Fibroblast of upper back skin (primary cell): ENCODE results near the gene ING5.
A peak's percentile ranks its signal among the peaks of the same experiment; 100 is the strongest.

Source experiments
- DNase-seq: peaks from one replicate; pipeline ENCODE4 v3.0.0-alpha.2; 2013

Gene ING5

DNA sequence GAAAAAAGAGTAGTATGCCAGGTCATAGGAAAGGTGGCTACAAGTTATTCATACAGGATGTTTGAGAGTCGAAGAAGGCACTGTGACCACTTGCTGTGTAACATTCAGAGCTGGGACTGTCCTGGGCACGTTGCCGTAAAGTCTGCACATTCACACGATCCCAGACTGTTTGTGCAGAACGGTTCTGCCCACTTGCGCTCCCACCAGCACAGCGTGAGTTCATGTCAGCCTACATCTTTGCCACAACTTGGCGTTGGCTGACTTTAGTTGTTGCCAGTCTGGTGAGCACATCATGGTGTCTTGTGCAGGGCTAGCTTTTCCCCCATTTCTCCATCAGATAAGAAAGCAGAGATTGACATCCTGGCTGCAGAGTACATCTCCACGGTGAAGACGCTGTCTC is 7.0 kb downstream of the ING5 start:
- DNase-seq = no peak

DNA sequence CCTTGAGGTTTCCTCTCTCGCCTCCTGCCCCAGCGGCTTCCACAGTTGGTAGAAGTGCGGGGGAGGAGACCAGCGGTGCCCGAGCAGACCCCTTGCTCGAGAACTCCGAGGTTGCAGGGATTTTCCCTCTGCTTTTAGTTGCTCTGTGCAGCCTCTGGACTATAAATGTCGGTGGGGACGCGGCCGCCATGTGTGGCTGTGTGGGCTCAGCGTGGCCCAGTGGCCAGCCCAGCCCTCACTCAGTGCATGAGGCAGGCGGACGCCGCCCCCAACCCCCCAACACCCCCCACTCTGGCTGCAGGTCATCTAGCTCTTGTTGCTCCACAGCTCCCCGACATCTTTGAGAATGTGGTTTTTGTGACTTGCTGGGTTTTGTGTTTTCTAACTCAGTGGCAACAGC is 17.3 kb downstream of the ING5 start:
- DNase-seq = no peak

DNA sequence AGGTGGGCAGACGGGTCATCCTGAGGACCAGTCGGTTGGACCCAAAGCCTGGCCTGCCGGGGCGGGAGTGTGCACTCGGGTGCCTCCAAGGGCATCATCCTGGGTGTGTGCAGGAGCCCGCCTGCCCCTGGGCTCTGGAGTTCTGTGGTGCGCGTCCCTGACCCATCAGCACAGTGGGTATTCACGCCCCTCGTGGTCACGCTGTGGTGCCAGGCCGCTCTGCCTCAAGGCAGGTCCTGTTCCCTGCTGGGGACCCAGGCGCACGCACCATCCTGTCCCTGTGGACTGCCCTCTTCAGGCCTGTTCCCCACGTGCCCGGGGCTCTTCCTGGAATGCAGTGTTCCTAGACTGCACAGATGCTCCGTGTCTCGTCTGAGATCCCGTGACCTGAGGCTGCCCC is 18.3 kb downstream of the ING5 start:
- no peak for DNase-seq

DNA sequence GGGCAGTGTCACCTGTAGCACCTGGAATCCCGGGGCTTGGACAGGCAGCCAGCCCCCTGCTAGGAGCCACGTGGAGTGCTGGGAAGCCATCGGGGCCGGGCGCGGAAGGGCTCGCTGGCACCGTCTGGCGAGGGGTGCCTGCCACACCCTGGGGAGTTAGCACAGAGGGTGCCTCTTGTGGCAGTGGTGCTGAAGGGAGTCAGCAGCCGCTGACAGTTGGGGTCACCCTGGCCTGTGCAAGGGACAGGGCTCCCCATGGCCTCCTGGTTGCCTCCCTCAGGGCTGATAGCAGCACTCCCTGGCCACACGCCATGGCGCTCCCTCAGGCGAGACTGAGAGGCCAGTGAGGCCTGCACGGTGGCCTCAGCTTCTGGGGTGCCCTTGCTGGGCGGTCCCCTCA is 18.7 kb downstream of the ING5 start:
- no peak for DNase-seq

DNA sequence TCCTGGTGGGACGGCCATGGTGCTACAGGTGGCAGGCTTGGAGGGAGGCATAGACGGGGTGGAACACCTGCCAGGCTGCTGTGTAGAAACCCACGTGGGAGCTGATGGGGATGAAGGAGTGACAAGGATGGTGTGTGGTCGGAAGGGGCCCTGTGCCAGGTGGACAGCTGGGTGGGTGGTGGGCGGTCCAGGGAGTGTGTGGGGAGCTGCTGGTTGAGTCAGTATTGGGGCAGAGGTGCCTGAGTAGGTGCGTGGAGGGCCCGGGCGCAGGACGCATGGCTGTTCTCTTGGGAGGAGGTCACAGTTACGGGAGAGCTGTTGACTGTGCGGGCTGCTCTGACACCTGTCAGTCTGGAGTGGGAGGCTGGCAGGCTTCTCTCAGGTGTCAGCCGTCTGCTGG is 20.0 kb downstream of the ING5 start:
- DNase-seq = no peak

DNA sequence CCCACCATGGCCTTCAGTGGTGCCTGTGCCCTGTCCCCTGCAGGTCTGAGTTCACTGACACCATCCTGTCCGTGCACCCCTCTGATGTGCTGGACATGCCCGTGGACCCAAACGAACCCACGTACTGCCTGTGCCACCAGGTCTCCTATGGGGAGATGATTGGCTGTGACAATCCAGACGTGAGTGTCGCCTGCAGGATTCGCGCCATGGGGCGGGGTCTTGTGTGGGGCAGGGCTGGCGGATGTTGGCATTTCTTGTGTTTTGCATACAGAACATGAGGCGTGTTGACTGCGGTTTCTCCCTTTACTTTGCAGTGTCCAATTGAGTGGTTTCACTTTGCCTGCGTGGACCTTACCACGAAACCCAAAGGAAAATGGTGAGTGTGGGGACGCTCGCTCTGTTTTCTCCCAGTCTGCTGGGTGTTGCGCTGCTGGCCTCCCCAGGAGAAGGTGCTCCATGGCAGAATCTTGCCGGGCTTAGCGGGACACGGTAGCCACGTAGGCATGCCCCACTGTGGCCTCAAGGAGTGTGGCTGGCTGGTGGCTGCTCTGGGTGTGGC is 21.1 kb downstream of the ING5 start:
- DNase-seq = no peak

DNA sequence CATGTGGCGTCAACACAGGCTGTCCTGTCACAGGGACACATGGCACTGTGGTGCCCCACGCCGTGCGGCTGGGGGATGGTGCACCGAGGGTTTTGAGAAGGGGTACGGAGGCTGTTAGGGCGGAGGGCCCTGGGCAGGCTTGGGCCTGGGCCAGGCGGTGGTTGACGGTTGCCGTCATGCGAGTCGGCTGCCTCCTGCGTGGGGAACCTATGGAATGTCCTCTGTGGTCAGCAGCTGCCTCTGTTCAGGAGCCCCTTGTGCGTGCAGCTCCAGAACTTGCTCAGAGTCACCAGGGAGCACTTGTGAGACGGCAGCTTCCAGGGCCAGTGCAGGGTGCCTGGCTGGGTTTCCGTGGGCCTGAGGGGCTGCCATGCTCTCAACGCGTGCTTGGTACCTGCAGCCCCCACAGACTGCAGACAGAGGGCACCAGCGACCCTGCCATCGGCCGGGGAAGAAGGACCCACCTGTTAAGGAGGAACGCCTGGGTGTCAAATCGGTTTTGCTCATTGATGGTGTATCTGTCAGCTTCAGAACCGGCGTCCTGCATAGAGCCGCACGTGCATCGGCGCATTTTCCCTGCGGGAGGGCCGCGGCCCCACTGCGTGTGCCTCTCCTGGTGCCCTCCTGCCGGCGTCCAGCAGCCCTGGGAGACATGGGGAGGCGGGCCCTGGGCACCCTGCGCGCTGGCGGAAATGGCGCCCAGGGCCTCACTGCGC is 22.6 kb downstream of the ING5 start:
- DNase-seq = no peak

DNA sequence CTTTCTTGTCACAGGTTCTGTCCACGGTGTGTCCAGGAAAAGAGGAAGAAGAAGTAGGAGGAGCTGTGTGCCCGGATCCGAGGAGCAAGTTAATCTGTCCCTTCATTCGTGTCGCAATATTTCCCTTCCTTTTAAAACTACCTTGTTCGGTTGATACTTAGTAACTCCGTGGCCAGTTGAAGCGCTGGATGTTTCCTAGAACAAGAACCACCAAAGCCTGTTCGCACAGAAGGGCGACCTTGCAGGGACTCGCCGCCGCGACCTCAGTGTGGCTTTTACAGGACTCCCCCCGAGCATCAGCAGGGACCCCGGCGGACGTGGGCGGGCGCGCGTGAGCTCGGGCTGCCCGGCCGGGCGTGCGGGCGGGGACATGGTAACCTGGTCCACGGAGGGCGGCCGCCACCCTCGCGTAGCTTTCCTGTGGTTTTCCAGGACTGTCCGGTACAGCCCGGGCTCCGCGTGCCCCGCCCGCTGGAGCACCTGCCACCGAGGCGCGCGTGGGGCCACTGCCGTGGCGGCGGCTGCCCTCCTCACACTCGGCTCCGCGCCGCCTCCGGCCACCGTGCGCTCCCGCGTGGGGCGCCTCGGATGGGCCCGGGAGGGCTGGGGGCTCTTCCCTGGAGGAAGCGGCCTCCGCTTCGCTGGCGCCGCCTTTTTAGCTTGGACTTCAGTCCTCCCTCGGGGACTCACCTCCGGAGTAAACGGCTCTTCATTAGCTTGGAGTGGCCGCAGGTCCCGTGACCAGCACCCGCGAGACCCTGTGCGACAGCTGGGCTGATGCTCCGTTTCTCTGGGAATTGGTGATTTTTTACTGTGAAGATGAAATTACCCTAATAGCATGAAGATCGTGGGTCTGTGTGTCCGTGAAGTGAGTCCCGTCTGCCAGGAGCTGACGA is 23.4 kb downstream of the ING5 start:
- no peak for DNase-seq

DNA sequence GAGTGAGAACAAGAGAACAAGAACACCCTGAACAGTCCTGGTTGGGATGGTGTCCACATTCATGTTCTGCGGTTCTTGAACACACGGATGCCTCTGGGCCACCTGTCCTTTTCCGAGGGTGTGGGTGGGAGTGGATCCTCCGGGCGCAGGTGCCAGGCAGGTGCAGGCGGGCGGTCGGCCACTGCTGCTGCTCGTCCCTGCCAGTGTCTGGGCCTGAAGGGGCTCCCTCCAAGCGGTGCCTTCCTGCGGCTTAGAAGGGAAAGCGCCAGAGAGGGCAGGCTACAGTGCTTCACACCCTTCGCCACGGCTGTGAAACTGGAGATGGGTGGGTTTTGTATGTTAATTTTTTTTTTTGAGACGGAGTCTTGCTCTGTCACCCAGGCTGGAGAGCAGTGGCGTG is 24.6 kb downstream of the ING5 start:
- DNase-seq = no peak

DNA sequence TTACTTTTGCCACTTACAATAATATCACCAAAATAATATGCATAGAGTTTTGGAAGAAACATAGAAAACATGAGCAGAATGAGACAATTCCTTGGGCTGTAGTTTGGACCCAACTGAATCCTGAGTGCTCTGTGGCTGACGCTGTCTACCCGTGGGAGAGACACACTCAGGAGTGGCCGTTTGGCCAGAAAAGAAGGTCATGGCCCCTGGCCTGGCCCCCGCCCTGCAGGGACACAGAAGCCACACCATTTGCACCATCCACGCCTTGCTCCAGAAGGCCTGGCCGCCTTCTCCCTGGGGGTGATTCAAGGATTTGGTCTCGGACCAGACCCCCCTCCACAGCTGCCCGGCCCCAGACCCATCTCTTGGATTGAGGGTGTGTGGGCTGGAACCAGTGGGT is 26.2 kb downstream of the ING5 start:
- no peak for DNase-seq

DNA sequence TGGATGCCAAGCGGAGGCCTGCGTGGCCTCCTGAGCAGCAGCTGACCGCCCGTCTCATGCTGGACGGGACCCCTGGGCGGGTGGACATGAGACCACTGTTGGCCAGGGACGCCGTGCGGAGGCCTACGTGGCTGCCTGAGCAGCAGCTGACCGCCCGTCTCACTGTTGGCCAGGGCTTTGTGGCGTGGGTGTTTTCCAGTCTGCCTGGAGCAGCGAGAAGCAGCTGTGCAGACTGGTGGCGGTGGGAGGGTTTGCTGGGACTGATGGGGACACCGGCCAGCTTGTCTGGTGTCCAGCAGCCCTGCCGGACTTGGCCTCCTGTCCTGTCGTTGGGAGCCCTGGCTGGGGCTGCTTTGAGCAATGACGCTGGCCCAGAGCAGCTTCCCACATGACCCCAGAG is 26.8 kb downstream of the ING5 start:
- DNase-seq = no peak

DNA sequence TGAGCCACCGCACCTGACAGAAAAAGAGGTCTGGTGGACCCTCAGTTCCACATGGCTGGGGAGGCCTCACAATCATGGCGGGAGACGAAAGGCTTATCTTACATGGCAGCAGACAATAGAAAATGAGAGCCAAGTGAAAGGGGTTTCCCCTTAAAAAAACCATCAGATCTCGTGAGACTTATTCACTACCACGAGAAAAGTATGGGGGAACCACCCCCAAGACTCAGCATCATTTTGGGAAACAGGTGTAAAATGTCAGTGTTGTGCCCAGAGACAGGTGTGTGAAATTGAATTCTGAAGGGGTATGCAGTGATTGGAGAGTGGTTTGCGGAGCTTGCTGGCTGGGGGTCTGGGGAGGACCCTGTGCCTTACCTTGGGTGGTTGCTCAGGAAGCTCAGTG is 28.0 kb downstream of the ING5 start:
- DNase-seq = no peak

DNA sequence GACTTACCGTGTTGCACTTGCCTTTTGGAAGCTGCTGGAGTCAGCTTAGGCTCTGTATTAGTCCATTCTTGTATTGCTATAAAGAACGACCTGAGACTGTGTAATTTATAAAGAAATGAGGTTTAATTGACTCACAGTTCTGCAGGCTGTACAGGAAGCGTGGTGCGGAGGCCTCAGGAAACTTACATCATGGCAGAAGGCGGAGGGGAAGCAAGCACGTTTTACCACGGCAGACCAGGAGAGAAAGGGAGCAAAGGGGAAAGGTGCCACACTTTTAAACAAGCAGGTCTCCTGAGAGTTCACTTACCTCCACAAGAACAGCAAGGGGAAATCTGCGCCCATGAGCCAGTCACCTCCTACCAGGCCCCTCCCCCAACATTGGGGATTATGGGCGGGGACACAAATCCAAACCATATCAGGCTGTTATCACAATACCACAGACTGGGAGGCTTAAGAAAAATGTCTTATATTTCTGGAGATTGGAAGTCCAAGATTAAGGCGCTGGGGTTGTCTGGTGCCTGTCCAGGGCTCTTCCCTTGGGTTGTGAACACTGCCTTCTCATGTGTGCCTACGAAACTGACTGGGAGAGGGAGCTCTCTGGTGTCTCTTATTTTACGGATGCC is 28.9 kb downstream of the ING5 start:
- DNase-seq = no peak

DNA sequence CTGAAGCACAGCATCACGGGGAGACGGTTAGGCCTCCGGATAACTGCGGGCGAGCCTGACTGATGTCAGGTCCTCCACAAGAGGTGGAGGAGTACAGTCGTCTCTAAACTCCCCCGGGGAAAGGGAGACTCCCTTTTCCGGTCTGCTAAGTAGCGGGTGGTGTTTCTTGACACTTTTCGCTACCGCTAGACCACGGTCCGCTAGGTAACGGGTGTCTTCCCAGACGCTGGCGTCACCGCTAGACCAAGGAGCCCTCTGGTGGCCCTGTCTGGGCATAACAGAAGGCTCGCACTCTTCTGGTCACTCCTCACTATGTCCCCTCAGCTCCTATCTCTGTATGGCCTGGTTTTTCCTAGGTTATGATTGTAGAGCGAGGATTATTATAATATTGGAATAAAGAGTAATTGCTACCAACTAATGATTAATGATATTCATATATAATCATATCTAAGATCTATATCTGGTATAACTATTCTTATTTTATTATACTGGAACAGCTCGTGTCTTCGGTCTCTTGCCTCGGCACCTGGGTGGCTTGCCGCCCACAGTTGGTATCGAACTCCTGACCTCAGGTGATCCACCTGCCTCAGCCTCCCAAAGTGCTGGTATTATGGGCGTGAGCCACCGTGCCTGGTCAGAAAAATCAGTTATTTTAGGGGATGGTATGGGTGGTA is 30.8 kb downstream of the ING5 start:
- DNase-seq = peak; percentile 26

DNA sequence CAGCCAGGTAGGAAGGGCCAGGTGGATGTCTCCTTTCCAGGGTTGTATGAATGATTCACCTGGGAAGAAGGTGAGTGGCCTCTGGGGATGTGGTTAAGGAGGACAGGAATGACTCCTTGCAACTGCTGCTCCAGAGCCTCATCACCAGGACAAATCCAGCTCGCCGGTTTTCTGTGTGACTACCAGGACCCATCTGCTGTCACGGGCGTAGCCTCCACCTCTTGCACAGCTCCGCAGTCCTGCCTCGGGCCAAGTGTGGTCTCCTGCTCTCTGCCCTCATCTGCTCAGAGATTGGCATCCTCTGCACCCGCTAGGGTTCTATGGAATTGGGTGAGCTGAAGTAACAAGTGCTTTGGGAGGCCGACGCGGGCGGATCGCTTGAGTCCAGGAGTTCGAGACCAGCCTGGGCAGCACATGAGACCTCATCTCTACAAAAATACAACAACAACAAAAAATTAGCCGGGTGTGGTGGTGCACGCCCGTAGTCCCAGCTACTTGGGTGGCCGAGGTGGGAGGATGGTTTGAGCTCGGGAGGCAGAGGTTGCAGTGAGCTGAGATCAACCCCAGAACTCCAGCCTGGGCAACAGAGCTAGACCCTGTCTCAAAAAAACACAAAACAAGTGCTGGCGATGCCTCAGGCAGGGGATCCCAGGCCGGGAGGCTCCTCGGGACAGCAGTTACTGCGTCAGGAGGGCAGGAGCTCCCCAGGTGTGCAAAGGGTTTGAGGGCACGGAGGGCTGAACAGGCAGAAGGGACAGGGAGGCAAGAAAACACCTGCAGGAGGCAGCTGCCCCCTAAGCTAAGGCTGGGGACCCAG is 31.8 kb downstream of the ING5 start:
- DNase-seq = no peak

DNA sequence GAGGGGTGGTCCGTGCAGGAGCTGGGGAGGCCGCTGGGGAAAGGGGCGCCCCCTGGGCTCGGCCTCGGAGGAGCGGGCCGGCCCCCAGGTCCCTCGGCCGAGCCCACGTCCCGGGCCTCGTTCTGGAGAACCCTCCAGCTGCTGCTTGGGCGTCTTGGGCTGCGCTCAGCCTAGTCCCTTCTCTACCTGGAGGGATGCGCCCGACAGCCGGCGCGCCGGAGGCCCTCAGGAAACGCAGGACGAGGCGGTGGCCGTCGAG is 32.3 kb downstream of the ING5 start:
- DNase-seq = no peak

DNA sequence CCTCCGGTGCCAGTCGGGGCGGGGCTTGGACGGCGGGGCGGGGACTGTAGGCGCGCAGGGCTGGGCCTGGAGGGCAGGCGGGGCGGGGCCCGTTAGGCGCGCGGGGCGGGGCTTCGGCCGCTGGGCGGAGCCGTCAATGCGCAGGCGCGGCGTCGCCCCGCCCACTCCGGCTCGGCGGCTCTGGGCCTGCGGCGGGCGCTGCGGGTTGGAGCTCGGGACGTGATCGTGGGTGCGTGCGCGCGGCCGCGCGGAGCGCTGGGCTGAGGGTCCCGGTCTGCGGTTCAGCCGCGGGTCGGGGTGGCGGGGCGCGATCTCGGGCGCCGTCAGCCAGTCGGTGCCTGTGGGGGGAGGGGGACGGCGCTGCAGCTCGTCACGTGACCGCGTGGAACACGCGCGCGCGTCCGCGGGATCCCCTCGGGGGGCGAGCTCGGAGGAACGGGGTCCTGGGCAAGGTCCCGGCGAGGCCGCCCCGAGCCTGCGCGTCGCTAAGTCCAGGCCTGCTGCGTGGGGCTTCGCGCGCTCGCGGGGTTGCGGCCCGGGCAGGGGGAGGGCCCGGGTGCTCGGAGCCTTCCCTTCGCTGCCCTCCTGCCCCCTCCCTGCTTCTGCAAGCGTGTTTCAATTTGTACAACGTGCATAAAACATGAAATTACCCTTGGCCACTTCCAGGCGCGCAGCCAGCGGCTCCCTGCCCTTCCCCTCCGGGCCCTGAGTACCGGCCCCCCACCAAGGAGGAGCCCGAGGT is 32.8 kb downstream of the ING5 start, which contains the start of gene D2HGDH:
Gene D2HGDH (plus strand): TSS at position 164 of the 742 bp plus-strand sequence. CDS start 595 bp downstream, outside the sequence.
- peak; percentile 83 for DNase-seq

DNA sequence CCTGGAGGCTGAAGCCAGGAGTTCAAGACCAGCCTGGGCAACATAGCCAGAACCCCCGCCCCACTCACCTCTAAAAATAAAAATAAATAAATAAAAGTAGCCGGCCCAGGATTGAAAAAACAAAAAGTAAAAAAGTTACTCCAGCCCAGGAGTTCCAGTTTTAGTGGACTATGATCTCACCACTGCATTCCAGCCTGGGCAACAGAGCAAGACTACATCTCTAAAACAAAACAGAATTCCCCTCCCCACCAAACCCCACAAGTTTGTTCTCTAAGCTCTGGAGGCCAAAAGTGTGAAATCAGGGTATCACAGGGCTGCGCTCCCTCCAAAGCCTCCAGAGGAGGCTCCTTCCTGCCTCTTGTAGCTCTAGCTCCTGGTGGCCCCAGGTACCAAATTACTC is 34.3 kb downstream of the ING5 start:
- DNase-seq = no peak

DNA sequence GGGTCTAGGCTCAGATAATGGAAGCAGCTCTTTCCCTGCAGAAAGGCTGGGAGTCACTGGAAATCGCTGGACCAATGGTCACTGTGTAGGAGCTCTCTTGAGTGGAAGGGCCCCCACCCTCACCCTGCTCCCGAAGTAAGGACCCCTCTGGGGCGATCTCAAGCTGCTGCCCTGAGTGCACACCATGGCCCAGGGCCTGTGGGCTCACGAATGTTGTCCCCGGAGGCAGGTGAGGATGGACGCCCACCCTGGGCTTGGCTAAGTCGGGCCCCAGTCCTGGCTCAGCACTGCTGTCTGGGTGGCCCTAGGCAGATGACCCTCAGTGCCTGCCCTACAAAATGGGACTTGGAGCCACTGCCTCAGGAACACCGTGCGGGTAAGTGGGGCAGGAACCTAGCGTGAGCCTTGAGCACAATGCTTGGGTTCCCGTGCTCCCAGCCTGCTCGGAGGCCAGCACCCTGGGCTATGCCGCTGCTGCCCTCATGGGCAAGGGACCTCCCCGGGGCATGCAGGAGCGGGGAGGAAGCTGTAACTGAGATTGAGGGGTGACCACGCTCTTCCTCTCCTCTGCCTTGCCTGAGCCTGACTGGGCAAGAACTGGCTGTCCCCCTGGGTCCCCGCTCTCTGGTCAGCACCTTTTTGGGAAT is 36.3 kb downstream of the ING5 start:
- DNase-seq = no peak

DNA sequence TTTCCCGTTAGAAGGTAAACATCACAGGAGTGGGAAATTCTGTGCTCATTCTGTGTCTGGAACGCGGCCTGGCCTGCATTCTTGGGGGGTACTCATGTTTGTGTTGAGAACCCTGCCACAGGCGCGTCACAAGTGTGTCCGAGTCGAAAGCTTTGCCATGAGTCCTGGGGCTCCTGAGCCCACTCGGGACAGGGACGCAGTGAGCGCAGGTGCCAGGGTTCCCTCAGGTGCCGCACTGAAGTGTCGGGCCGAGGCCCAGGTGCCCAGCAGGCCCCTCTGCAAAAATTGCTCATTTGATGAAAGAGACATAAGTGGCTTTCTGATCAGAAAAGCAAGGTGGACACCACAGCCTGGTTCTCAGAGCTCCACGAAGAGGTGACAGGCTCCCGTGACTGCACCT is 37.3 kb downstream of the ING5 start:
- DNase-seq = no peak

DNA sequence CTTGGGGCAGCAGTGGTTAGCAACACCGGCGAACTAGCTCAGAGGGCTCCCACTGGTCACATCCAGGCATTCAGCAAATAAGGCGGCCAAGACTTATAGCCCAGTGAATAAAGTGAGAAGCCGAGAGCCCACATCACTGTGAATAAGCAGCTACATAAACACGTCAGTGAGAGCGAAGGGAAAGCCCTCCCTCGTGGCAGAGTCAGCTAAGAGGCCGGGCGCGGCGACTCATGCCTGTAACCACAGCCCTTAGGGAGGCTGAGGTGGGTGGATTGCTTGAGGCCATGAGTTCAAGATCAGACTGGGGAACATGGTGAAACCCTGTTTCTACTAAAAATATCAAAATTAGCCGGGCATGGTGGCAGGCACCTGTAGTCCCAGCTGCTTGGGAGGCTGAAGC is 37.8 kb downstream of the ING5 start:
- DNase-seq = peak; percentile 38
